HG03378 (cell line): ENCODE results near the gene GP1BA.

Experiments used
- ATAC-seq: cut with Tn5 transposase; IDR thresholded peaks from one replicate; pipeline ENCODE4 v1.9.1; 2021; ENCODE audit warnings: mild to moderate bottlenecking, moderate library complexity; ENCODE audit not compliant: unreplicated experiment

Gene GP1BA

DNA sequence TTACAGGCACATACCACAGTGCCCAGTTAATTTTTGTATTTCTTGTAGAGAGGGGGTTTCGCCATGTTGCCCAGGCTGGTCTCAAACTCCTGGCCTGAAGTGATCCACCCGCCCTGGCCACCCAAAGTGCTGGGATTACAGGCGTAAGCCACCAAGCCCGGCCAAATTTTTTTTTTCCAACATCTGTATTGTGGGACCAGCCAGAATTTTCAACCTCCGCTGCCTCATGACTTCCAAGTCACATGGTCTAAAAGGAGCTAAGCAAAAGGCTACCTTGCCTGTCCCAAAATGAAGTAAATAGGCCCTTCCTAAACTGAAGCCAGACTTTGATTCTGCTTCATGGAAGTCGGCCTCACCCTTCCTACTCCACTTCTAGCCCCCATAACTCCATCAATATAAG is 39.7 kb downstream of the GP1BA start:
- ATAC-seq = no peak

GRCh38 chr17:4972322-4972721 is 40.2 kb downstream of the GP1BA start:
- no peak for ATAC-seq

- ATAC-seq = no peak
These were observed 40.7 kb downstream of the GP1BA start for GRCh38 chr17:4972752-4973151.

GRCh38 chr17:4973256-4974114 is 41.4 kb downstream of the GP1BA start:
- ATAC-seq = no peak

- no peak for ATAC-seq
These were observed 42.1 kb downstream of the GP1BA start for GRCh38 chr17:4974115-4974670.

DNA sequence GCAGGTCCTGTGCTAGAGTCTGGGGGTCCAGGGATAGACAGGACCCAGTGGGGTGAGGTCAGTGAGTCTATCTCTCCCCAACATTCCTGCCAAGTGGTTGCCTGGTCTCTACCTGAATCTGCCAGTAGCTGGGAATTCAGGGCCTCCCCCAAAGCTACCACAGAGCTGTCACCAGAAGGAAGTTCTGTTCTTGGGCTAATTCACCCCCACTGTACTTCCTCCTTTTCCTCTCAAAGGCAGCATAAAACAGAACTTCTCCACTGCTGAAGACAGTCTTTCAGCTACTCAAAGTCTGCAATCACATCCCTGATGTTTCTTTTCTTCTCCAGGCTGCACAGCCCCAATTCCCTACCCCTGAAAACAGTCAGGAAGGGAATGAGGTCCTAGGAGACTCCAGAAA is 46.6 kb downstream of the GP1BA start:
- ATAC-seq = no peak

DNA sequence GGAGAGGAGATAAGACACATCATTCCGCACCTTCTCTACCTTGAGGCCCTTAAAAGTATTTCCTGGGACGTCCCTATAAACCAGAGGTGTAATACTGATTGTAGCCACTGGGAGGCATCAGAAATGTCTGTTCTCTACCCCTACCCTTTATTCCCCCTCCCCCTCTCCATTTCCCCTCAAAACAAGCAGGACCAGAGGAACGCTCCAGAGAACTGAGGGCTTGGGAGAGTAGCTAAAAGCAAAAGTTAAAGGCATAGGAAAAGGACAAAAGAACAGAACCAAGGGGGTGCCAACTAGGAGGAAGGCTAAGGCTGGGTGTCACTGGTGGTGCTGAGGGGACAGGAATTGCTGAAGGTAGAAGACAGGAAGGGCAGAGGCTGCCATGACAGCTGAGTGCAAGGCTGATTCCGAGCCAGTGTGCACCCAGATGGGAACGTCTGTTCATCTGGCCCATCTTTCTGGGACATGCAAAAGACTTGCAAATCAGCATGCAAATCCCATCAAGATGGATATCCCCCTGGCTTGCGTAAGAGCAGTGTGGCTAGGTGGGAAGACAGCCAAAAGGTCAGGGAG is 48.7 kb downstream of the GP1BA start:
- ATAC-seq = no peak

DNA sequence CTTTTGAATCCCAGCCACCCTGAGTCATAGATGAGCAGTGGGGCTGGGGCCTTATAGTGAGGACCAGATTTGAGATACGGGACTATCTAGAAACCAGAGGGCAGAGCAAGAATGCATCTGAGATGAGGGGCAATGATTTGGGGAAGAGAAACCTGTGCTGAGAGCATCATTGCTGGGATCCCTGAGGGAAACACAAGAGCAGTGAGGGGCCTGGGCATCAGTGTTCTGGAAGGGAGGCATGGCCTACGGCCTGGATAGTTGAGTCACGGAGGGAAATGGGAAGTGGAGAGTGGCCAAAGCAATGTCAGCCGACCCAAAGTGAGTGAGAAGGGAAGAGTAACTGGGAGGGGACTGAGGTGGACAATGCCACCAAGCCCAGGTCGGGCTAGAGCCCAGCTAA is 50.2 kb downstream of the GP1BA start:
- ATAC-seq = no peak
